PC-3 (cell line): ENCODE measurements around the gene CCDC71L. TPM values are rescaled to one million over a fixed set of nuclear protein-coding genes. Genes with fewer than 3 reads are reported as not detected.
A peak's percentile ranks its signal among the peaks of the same experiment; 100 is the strongest.

ENCODE experiments used
- ATAC-seq: fragments of 200-7000 bp; cut with Tn5 transposase; 2 replicates; pipeline ENCODE4 v1.9.1; 2020; ENCODE audit warnings: mild to moderate bottlenecking, moderate library complexity
- BruUV-seq: library from RNA; stranded (reverse); fragments of 400-500 nt; replicated peaks from 2 replicates; lab custom pipeline; 2021; lab: Mats Ljungman, UMichigan
- CTCF ChIA-PET: fragments of 300-600 bp; sonication (Branson Sonifier 250); formaldehyde crosslinking; loops from one replicate; lab custom pipeline; 2022; ENCODE audit warnings: antibody characterized with exemption; lab: Charles Lee
- POLR2A ChIA-PET: fragments of 300-600 bp; sonication (Branson Sonifier 250); formaldehyde crosslinking; loops from one replicate; lab custom pipeline; 2022; ENCODE audit warnings: antibody characterized with exemption; ENCODE audit not compliant: unreplicated experiment; lab: Charles Lee
- DNase-seq: peaks from one replicate; pipeline ENCODE4 v3.0.0-alpha.2; 2015
- H2AFZ ChIP-seq: fragments of 300-600 bp; sonication (generic); 2 replicates; pipeline ENCODE4 v1.6.0; 2016; ENCODE audit warnings: antibody characterized with exemption, low read length
- H3F3A ChIP-seq: fragments of 300-600 bp; sonication (generic); one replicate; pipeline ENCODE4 v1.6.0; 2017; ENCODE audit warnings: antibody characterized with exemption, low read length, control low read depth, mild to moderate bottlenecking; ENCODE audit not compliant: unreplicated experiment
- H3K27ac ChIP-seq: fragments of 300-600 bp; sonication (generic); 2 replicates; pipeline ENCODE4 v1.5.1; 2016; ENCODE audit warnings: mild to moderate bottlenecking, low read length
- H3K27me3 ChIP-seq: fragments of 300-600 bp; sonication (generic); 2 replicates; pipeline ENCODE4 v1.6.1; 2016; ENCODE audit warnings: low read length, mixed read lengths
- H3K36me3 ChIP-seq: fragments of 300-600 bp; sonication (generic); 2 replicates; pipeline ENCODE4 v1.6.1; 2016; ENCODE audit warnings: low read depth, mixed run types, low read length, mixed read lengths
- H3K4me1 ChIP-seq: fragments of 300-600 bp; sonication (generic); 2 replicates; pipeline ENCODE4 v1.5.1; 2016; ENCODE audit warnings: low read length; ENCODE audit not compliant: insufficient read depth
- H3K4me2 ChIP-seq: fragments of 300-600 bp; sonication (generic); 2 replicates; pipeline ENCODE4 v1.6.0; 2016; ENCODE audit warnings: low read length
- H3K4me3 ChIP-seq: fragments of 300-600 bp; sonication (generic); 2 replicates; pipeline ENCODE4 v1.5.1; 2016; ENCODE audit warnings: mild to moderate bottlenecking, low read length, mixed read lengths
- H3K79me2 ChIP-seq: fragments of 300-600 bp; sonication (generic); 2 replicates; pipeline ENCODE4 v1.6.1; 2017; ENCODE audit warnings: low read length, mixed read lengths
- H3K9ac ChIP-seq: fragments of 300-600 bp; sonication (generic); 2 replicates; pipeline ENCODE4 v1.6.0; 2016; ENCODE audit warnings: mild to moderate bottlenecking, low read length
- H3K9me2 ChIP-seq: fragments of 300-600 bp; sonication (generic); replicated peaks from 2 replicates; pipeline ENCODE4 v1.6.1; 2016; ENCODE audit warnings: mixed run types, low read length, mixed read lengths
- H3K9me3 ChIP-seq: fragments of 300-600 bp; sonication (generic); 2 replicates; pipeline ENCODE4 v1.6.1; 2016; ENCODE audit warnings: low read length, mixed read lengths
- H4K20me1 ChIP-seq: fragments of 300-600 bp; sonication (generic); 2 replicates; pipeline ENCODE4 v1.6.1; 2016; ENCODE audit warnings: low read length, mixed read lengths
- EZH2 ChIP-seq: fragments of 300-600 bp; sonication (generic); IDR thresholded peaks from one replicate; pipeline ENCODE4 v1.6.1; 2017; ENCODE audit warnings: antibody characterized with exemption, mild to moderate bottlenecking, low read length; ENCODE audit not compliant: unreplicated experiment
- EZH2phosphoT487 ChIP-seq: fragments of 300-600 bp; sonication (generic); IDR thresholded peaks from 2 replicates; pipeline ENCODE4 v1.6.1; 2018; ENCODE audit warnings: mild to moderate bottlenecking, antibody characterized with exemption, low read length, borderline replicate concordance
- intact Hi-C: fragments of 100-400 bp; cut with micrococcal nuclease; formaldehyde crosslinking; loops from 2 replicates; pipeline ENCODE4 v1.9.0; 2023
- total RNA-seq: library from RNA; depleted of rRNA; stranded (reverse); fragments of >200 nt; gene quantifications from 2 replicates; pipeline ENCODE4 v1.2.3, GENCODE V29; 2014
- TF ChIP-seq, protein P1 (sequence below): fragments of 300-600 bp; sonication (generic); conservative IDR thresholded peaks from 2 replicates; pipeline ENCODE4 v1.5.1; 2017; ENCODE audit warnings: antibody characterized with exemption, low read depth, mild to moderate bottlenecking, low read length

CCDC71L gene
- total RNA-seq, 1 experiment from 2014 or later, result 28.6 TPM

DNA sequence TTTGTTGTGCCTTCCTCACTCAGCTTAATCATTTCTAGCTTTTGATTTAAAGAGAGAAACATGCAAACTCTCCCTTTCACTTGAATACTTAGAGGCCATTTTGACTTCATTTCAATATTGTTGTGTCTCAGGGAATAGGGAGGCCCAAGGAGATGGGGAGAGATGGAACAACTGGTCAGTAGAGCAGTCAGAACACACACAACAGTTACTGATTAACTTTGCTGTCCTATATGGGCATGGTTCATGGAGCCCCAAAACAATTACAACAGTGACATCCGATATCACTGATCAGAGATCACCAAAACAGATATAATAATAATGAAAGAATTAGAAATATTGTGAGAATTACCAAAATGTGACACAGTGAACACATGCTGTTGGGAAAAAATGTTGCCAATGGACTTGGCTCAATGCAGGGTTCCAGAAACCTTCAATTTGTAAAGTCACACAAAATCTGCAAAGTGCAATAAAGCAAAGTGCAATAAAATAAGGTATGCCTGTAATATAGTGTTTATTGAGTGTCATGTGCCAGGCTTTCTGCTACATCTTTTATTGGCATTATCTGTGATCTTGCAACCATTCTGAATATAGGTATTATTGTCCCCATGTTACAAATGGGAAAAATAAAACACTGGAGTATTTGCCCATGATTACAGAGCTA, 38.2 kb downstream of the CCDC71L start:
- H2AFZ ChIP-seq, result no peak overlapping the region
- H3K4me1 ChIP-seq, result peaks cover 71% of the 10 kb centered on the region
- H3K36me3 ChIP-seq, result no peaks in the 10 kb centered on the region
- H3K9me3 ChIP-seq, result no peaks in the 10 kb centered on the region
- H3K27ac ChIP-seq, result peak overlapping the region; percentile 75; the same call in 1 of the 2 replicates
- TF ChIP-seq, protein P1, sequence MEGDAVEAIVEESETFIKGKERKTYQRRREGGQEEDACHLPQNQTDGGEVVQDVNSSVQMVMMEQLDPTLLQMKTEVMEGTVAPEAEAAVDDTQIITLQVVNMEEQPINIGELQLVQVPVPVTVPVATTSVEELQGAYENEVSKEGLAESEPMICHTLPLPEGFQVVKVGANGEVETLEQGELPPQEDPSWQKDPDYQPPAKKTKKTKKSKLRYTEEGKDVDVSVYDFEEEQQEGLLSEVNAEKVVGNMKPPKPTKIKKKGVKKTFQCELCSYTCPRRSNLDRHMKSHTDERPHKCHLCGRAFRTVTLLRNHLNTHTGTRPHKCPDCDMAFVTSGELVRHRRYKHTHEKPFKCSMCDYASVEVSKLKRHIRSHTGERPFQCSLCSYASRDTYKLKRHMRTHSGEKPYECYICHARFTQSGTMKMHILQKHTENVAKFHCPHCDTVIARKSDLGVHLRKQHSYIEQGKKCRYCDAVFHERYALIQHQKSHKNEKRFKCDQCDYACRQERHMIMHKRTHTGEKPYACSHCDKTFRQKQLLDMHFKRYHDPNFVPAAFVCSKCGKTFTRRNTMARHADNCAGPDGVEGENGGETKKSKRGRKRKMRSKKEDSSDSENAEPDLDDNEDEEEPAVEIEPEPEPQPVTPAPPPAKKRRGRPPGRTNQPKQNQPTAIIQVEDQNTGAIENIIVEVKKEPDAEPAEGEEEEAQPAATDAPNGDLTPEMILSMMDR, result no peak
- TF ChIP-seq EZH2 (no peak), EZH2phosphoT487 (no peak)
- DNase-seq, result no peak
- H3K9me2 ChIP-seq, result no peaks in the 10 kb centered on the region
- no peaks in the 10 kb centered on the region for H3K27me3 ChIP-seq
- intact Hi-C loops, result loop anchor here (5.0 to 10.0 kb wide), 4 partner anchors 95 to 795 kb away; no protein-coding TSS in a partner anchor
- peak overlapping the region; percentile 61; the same call in 1 of the 2 replicates for H3K4me2 ChIP-seq
- no peak overlapping the region for H3K4me3 ChIP-seq
- H3K79me2 ChIP-seq, result no peaks in the 10 kb centered on the region
- ChIA-PET POLR2A (interaction anchor here (0.6 kb wide), 1 partner anchor 33 kb away, joined by 3 read pairs; no protein-coding TSS in a partner anchor), CTCF (interaction anchor here (1.0 kb wide), 1 partner anchor 38 kb away, joined by 3 read pairs; the partner anchor contains the start of gene CCDC71L)
- H3F3A ChIP-seq, result peaks cover 12% of the 10 kb centered on the region
- peak; percentile 3; the same call in 1 of the 2 replicates for ATAC-seq
- no peaks in the 10 kb centered on the region for H4K20me1 ChIP-seq
- H3K9ac ChIP-seq, result no peak overlapping the region
- BruUV-seq, result no TSS peak

DNA sequence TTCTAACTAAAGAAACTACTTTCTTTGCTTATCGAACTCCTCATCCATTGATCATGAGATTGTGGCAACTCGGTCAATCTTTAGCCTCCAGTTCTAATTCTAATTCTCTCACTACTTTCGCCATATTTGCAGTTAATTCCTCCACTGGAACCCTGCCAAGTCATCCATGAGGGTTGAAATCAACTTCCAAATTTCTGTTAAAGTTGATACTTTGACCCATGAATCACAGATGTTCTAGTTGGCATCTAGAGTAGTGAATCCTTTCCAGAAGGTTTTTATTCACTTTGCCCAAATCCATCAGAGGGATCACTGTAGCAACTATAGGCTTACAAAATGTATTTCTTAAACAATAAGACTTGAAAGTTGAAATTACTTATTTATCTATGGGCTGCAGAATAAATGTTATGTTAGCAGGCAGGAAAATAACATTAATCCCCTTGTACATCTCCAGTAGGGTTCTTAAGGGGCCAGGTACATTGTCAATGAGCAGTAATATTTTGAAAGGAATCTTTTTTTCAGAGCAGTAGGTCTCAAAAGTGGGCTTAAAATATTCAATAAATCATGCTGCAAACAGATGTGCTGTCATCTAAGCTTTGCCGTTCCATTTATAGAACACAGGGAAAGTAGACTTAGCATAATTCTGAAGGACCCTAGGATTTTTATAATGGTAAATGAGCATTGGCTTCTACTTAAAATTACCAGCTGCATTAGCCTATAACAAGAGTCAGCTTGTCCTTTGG, 39.4 kb downstream of the CCDC71L start:
- H4K20me1 ChIP-seq, result no peaks in the 10 kb centered on the region
- H3K27ac ChIP-seq, result peak overlapping the region; percentile 73
- peak overlapping the region; percentile 23; the same call in 1 of the 2 replicates for H3K9ac ChIP-seq
- DNase-seq (peak; percentile 26), ATAC-seq (no peak)
- no peaks in the 10 kb centered on the region for H3K9me2 ChIP-seq
- peaks cover 60% of the 10 kb centered on the region for H3K4me1 ChIP-seq
- intact Hi-C loops, result loop anchor here (2.0 to 10.0 kb wide), 5 partner anchors 23 to 794 kb away; no protein-coding TSS in a partner anchor
- H3K4me2 ChIP-seq, result peak overlapping the region; percentile 59
- no peak overlapping the region for H2AFZ ChIP-seq
- CTCF ChIA-PET, result no interaction called here
- H3K36me3 ChIP-seq, result no peaks in the 10 kb centered on the region
- TF ChIP-seq, protein P1, result no peak
- TF ChIP-seq EZH2 (no peak), EZH2phosphoT487 (no peak)
- POLR2A ChIA-PET, result no interaction called here
- BruUV-seq, result no TSS peak
- no peaks in the 10 kb centered on the region for H3K79me2 ChIP-seq
- H3K4me3 ChIP-seq, result no peak overlapping the region
- no peaks in the 10 kb centered on the region for H3K9me3 ChIP-seq
- no peaks in the 10 kb centered on the region for H3K27me3 ChIP-seq
- H3F3A ChIP-seq, result peaks cover 11% of the 10 kb centered on the region
